Activated T-cell treated with anti-CD3 and anti-CD28 coated beads, Interleukin-2, amount 50 U/mL, for 72 hours (primary cell): Measurements from ENCODE around the gene ACOX2. TPM values are rescaled to one million over a fixed set of nuclear protein-coding genes. Genes with fewer than 3 reads are reported as not detected.

Experiments
- ATAC-seq, 2 donors: fragments of 150-1000 bp; cut with Tn5 transposase; replicated peaks in 1 of 2; 2 replicates each; pipeline ENCODE4 v1.10.0; 2021; ENCODE audit warnings: moderate library complexity in 2 of 2, mild to moderate bottlenecking in 1 of 2
- DNase-seq, 2 donors: peaks; one replicate each; pipeline ENCODE4 v3.0.0; 2021 to 2022; ENCODE audit warnings: mixed read lengths in 1 of 2
- H3K27ac Mint-ChIP-seq: one replicate; pipeline ENCODE4 v1.8.0; 2022; ENCODE audit warnings: mild to moderate bottlenecking, moderate library complexity, mixed read lengths
- H3K27me3 Mint-ChIP-seq: one replicate; pipeline ENCODE4 v1.8.0; 2022; ENCODE audit warnings: low read depth, mixed read lengths
- H3K36me3 Mint-ChIP-seq, 2 donors: one replicate each; pipeline ENCODE4 v1.8.0; 2022; ENCODE audit warnings: mixed read lengths in 2 of 2, mild to moderate bottlenecking in 1 of 2; ENCODE audit not compliant: insufficient read depth in 2 of 2
- H3K4me1 Mint-ChIP-seq: one replicate; pipeline ENCODE4 v1.8.0; 2022; ENCODE audit warnings: low read depth, mixed read lengths
- H3K4me3 Mint-ChIP-seq, 2 donors: one replicate each; pipeline ENCODE4 v1.8.0; 2022; ENCODE audit warnings: mild to moderate bottlenecking in 2 of 2, mixed read lengths in 2 of 2, moderate library complexity in 2 of 2
- H3K9me3 Mint-ChIP-seq, 2 donors: one replicate each; pipeline ENCODE4 v1.8.0; 2022; ENCODE audit warnings: mixed read lengths in 2 of 2
- total RNA-seq, 2 donors: library from RNA; stranded (reverse); gene quantifications; one replicate each; pipeline ENCODE4 v1.2.3, GENCODE V29; 2022

ACOX2 gene
- total RNA-seq, 2 donors from 2014 or later: not detected

GRCh38 chr3:58463181-58463941 is 73.6 kb downstream of the ACOX2 start:
- ATAC-seq (peak; percentile 98), DNase-seq (peak; percentile 86 to 89)
- Mint-ChIP-seq H3K9me3 (no peaks in the 10 kb centered on the region), H3K27me3 (no peaks in the 10 kb centered on the region), H3K36me3 (no peaks in the 10 kb centered on the region), H3K27ac (no peak overlapping the region), H3K4me1 (peaks cover 25% of the 10 kb centered on the region), H3K4me3 (peak overlapping the region; percentile 37 to 66)

GRCh38 chr3:58462829-58463180 is 74.2 kb downstream of the ACOX2 start:
- Mint-ChIP-seq H3K27me3 (no peaks in the 10 kb centered on the region), H3K4me1 (peaks cover 25% of the 10 kb centered on the region), H3K4me3 (no peak overlapping the region), H3K27ac (no peak overlapping the region), H3K9me3 (no peaks in the 10 kb centered on the region), H3K36me3 (no peaks in the 10 kb centered on the region)
- DNase-seq (no peak), ATAC-seq (no peak)

- peaks cover 9% of the 10 kb centered on the region for H3K4me1 Mint-ChIP-seq
- H3K9me3 Mint-ChIP-seq: peaks cover 5 to 8% of the 10 kb centered on the region in 2 donors
- H3K27me3 Mint-ChIP-seq: no peaks in the 10 kb centered on the region
- DNase-seq (no peak), ATAC-seq (no peak)
- H3K27ac Mint-ChIP-seq: no peak overlapping the region
- no peak overlapping the region for H3K4me3 Mint-ChIP-seq
- H3K36me3 Mint-ChIP-seq: peaks cover 8 to 19% of the 10 kb centered on the region in 2 donors
Observed at GRCh38 chr3:58459160-58459559, 77.8 kb downstream of the ACOX2 start.

Other genes with a start within 250 kb of the ACOX2 start
- 10 to 100 TPM; 16.6 to 17.2 TPM for gene RPP14, start 230.9 kb downstream of the ACOX2 start, total RNA-seq
- gene HTD2, start 230.7 kb downstream of the ACOX2 start, total RNA-seq: 10 to 100 TPM in 1 of 2 donors, 1 to 10 TPM in 1; 7.9 to 11.4 TPM
- 10 to 100 TPM; 76.1 to 79.0 TPM for gene PXK, start 204.3 kb downstream of the ACOX2 start, total RNA-seq
- gene PDHB, start 103.4 kb downstream of the ACOX2 start, total RNA-seq: 10 to 100 TPM; 36.9 to 40.5 TPM
- gene KCTD6, start 45.1 kb downstream of the ACOX2 start, total RNA-seq: 1 to 10 TPM; 7.3 to 8.2 TPM
- not detected for gene FAM107A, start 40.2 kb upstream of the ACOX2 start, total RNA-seq
- gene FAM3D, start 129.6 kb upstream of the ACOX2 start, total RNA-seq: not detected